ENCODE measurements around the gene OSM. TPM values are rescaled to one million over a fixed set of nuclear protein-coding genes. Genes with fewer than 3 reads are reported as not detected.

Gene OSM
- total and polyA plus RNA-seq, 8 donors: 0.17 to 6.3 (median 0.58) TPM

GRCh38 chr22:30239488-30240405 is 26.9 kb downstream of the OSM start:
- Histone ChIP-seq H3K27me3 (peaks cover 0 to 9% of the 10 kb centered on the region in 2 donors), H3K27ac (no peak overlapping the region), H3K4me1 (peaks cover 6 to 15% of the 10 kb centered on the region in 2 donors), H3K4me3 (no peak overlapping the region), H3K9me3 (no peaks in the 10 kb centered on the region), H3K36me3 (no peaks in the 10 kb centered on the region)
- intact Hi-C loops (cut with DNase I): no loop called here
- TF ChIP-seq, protein P1, sequence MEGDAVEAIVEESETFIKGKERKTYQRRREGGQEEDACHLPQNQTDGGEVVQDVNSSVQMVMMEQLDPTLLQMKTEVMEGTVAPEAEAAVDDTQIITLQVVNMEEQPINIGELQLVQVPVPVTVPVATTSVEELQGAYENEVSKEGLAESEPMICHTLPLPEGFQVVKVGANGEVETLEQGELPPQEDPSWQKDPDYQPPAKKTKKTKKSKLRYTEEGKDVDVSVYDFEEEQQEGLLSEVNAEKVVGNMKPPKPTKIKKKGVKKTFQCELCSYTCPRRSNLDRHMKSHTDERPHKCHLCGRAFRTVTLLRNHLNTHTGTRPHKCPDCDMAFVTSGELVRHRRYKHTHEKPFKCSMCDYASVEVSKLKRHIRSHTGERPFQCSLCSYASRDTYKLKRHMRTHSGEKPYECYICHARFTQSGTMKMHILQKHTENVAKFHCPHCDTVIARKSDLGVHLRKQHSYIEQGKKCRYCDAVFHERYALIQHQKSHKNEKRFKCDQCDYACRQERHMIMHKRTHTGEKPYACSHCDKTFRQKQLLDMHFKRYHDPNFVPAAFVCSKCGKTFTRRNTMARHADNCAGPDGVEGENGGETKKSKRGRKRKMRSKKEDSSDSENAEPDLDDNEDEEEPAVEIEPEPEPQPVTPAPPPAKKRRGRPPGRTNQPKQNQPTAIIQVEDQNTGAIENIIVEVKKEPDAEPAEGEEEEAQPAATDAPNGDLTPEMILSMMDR (IDR thresholded peaks at IDR 0.05): no peak
- no peak for ATAC-seq
- peak in 1 of 4 donors; percentile 28 for DNase-seq

- intact Hi-C loops (cut with DNase I): no loop called here
- ATAC-seq (peak; percentile 27), DNase-seq (peak in 2 of 4 donors; percentile 16 to 75)
- Histone ChIP-seq H3K4me3 (no peak overlapping the region), H3K4me1 (peaks cover 9 to 15% of the 10 kb centered on the region in 2 donors), H3K27me3 (peaks cover 0 to under 1% of the 10 kb centered on the region in 2 donors), H3K27ac (no peak overlapping the region), H3K9me3 (no peaks in the 10 kb centered on the region), H3K36me3 (no peaks in the 10 kb centered on the region)
- TF ChIP-seq, protein P1 (IDR thresholded peaks at IDR 0.05): no peak
Observed at GRCh38 chr22:30238661-30239487, 27.8 kb downstream of the OSM start.

DNA sequence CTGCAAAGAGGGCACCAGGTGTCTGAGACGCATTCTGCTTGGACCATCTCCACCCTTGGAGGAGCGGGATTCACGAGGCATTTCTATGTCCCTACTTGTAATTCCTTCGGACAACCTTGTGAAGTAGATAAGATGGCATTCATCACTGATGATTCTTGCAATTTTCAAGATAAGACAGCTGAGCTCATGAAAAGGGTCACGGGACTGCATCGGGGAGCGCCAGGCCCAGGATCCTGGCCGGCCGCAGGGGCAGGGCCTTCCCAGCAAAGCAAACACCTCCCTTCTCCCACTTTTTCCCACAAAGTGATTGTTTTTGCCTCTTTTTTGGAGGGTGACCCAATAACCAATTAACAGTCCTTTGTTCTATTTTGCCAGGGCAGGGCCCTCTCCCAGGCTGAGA is 28.5 kb downstream of the OSM start:
- Histone ChIP-seq H3K27me3 (peaks cover 0 to 3% of the 10 kb centered on the region in 2 donors), H3K36me3 (no peaks in the 10 kb centered on the region), H3K4me1 (peaks cover 9 to 15% of the 10 kb centered on the region in 2 donors), H3K4me3 (no peak overlapping the region), H3K9me3 (no peaks in the 10 kb centered on the region), H3K27ac (peak overlapping the region in 1 of 2 donors; percentile 39)
- ATAC-seq (no peak), DNase-seq (no peak)
- intact Hi-C loops (cut with DNase I): no loop called here
- TF ChIP-seq, protein P1 (IDR thresholded peaks at IDR 0.05): no peak

- ATAC-seq (no peak), DNase-seq (peak in 1 of 4 donors; percentile 11)
- TF ChIP-seq, protein P1 (IDR thresholded peaks at IDR 0.05): no peak
- no peaks in the 10 kb centered on the region for H3K36me3 ChIP-seq
- intact Hi-C loops (cut with DNase I): no loop called here
- H3K27me3 ChIP-seq: peaks cover 0 to 12% of the 10 kb centered on the region in 2 donors
- no peak overlapping the region for H3K27ac ChIP-seq
- H3K4me1 ChIP-seq: peaks cover 9 to 15% of the 10 kb centered on the region in 2 donors
- H3K4me3 ChIP-seq: no peak overlapping the region
- no peaks in the 10 kb centered on the region for H3K9me3 ChIP-seq
Observed at GRCh38 chr22:30236875-30237274, 29.8 kb downstream of the OSM start.

Measured in left lung (tissue), 10 donors.